ENCODE measurements around the gene PAK1IP1.

PAK1IP1 gene

DNA sequence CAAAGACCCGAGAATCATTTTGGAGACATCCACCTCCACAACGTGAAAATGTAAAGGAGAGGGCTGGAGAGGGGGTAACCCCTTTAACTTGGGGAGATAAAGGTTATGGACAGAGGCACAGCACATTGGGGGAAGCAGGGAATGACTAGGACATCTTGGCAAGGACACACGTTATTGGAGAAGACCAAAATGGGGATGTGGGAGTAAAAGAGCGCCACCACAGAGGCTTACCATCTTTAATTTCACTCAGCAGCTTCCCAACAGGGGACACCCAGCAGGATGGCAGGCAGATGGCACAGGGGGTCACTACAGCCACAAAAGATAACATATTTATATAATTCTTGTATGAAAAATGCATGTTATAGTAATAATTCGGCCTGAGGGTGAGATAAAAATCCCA lies 10.2 kb upstream of the PAK1IP1 start:
- TF ChIP-seq CTCF (conservative IDR thresholded peaks at IDR 0.05; ENCODE audit: low read depth, low read length) = no peak
- no peak overlapping the region for H3K4me3 ChIP-seq (ENCODE audit: low read depth, low read length)
- DNase-seq (ENCODE audit: low read depth) = no peak

- H3K4me3 ChIP-seq (ENCODE audit: low read depth, low read length) = no peak overlapping the region
- no peak for TF ChIP-seq CTCF (conservative IDR thresholded peaks at IDR 0.05; ENCODE audit: low read depth, low read length)
- DNase-seq (ENCODE audit: low read depth) = no peak
These were observed 9.5 kb upstream of the PAK1IP1 start for GRCh38 chr6:10685092-10685915.

DNA sequence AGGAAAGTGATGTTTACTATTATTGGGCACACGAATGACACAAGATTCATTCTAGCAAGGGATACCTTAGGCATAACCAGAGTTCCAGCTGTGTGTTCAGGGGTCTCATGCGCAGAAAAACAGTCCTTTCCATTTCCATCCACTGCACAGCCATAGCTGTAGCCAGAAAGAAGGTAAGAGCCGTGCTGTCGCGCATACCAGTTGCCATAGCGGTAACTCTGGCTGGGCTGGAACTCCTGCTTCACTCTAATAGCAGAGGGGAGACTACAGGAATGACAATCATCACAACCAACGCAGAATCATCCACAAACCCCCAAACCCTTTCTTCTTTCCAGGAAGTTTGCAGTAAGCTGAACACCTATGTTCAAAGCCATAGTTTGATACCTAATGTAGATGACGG lies 7.9 kb upstream of the PAK1IP1 start:
- no peak for DNase-seq (ENCODE audit: low read depth)
- no peak for TF ChIP-seq CTCF (conservative IDR thresholded peaks at IDR 0.05; ENCODE audit: low read depth, low read length)

DNA sequence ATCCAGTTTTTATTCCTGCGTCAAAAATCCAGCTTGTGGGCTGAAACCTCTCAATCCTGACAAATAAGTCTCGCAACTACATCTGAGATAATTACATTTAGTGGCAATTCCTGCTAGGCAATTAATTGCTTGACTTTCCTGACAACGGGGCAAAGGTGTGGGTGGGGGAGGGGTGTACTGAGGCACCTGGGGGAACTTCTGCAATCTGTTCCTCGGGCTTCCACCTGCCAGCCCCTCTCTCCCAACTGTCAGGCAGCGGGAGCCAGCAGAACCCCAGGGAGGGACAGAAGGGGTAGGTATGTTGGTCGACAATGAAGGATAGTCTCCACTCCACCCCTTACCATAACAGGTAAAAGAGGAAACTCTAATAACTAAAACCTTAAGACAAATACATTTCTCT lies 7.2 kb upstream of the PAK1IP1 start:
- no peak overlapping the region for H3K4me3 ChIP-seq (ENCODE audit: low read depth, low read length)
- no peak for DNase-seq (ENCODE audit: low read depth)
- TF ChIP-seq CTCF (conservative IDR thresholded peaks at IDR 0.05; ENCODE audit: low read depth, low read length) = no peak

More for the DNA sequence above, 7.9 kb upstream of the PAK1IP1 start:
- H3K4me3 ChIP-seq (ENCODE audit: low read depth, low read length) = no peak overlapping the region

DNA sequence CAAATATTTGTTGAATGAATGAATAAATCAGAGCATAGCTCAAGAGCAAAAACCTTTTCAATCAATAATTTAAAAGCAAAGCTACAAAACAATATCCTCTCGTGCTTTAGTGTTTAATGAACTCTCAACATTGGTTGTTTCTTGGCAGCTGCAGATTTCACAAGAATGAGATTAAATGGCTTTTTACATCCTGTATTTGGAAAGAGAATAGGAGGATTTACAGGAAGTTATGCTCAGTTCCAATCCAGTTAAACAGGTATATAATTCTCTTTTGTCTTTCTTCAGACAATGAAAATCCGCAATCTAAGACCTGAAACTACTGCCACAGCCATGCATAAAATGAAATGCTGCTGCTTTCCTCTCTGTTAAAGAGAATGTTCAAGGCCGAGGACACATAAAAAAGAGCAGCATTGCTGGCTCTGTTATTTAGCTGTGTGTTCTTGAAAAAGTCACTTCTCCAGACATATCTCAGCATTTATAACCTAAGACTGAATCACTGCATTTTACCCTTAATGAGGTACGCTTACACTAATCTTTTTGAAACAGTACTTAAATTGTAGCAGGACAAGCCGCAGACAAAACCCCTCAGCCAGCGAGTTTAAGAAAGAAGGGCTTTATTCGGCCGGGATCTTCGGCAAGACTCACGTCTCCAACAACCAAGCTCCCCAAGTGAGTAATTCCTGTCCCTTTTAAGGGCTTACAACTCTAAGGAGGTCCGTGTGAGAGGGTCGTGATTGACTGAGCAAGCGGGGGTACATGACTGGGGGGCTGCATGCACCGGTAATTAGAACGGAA lies 3.9 kb upstream of the PAK1IP1 start:
- DNase-seq (ENCODE audit: low read depth) = no peak
- TF ChIP-seq CTCF (conservative IDR thresholded peaks at IDR 0.05; ENCODE audit: low read depth, low read length) = no peak
- no peak overlapping the region for H3K4me3 ChIP-seq (ENCODE audit: low read depth, low read length)

DNA sequence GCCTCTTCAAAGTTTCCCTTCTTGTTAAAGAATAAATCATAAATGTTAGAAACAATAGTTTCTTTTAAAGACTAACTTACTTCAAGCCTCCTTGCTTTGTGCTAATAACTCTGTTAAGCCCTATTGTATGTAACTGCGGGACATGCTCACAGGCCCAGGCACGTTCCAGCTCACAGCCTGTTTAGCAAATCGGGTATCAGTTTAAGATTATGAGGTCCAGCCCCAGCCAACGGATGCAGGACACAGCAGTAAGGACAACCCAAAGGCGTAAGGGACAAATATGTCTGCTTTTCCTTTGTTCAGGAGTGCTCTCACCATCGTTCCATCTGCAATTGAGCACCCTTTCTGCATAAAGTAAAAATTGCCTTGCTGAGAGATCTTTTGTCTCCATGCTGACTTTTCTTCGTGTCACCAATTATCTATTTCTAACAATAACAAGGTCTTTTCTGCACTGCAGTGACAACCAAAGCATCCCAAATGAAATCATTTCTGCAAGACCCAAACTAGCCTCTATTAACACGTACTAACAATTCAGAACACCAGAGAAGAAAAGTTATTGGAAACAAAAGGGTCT lies 1.7 kb upstream of the PAK1IP1 start:
- no peak for TF ChIP-seq CTCF (conservative IDR thresholded peaks at IDR 0.05; ENCODE audit: low read depth, low read length)
- H3K4me3 ChIP-seq (ENCODE audit: low read depth, low read length) = peak overlapping the region; percentile 98
- no peak for DNase-seq (ENCODE audit: low read depth)
